ENCODE results near the gene DYNC2H1.
"Not testable (repeated sequence)": the region's sequence is repeated elsewhere in the genome, so short reads cannot be mapped to it uniquely, and the experiment has no call there.

The DYNC2H1 gene

GRCh38 chr11:103294516-103294915, 185.3 kb downstream of the DYNC2H1 start:
- DNase-seq = no peak

- no peak for DNase-seq
These were observed 186.5 kb downstream of the DYNC2H1 start for GRCh38 chr11:103295704-103296103.

DNA sequence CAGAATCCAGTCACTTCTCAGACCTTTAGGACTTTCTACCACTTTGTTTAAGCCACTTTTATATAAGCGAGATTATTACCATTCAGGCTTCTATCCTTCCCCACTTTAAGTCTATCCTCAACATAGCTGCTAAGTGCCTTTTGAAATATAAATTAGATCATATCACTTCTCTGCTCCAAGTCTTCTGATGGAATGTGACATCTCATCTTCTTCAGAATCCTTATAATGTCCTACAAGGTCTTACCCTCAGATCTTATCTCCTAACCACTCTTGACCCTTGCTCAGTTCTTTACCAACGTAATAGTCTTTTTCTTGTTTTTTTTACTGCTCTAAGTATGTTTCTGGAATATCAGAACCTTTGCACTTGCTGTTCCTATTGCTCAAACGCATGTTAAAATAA, 188.7 kb downstream of the DYNC2H1 start:
- DNase-seq = no peak

- no peak for DNase-seq
These were observed 206.0 kb downstream of the DYNC2H1 start for GRCh38 chr11:103315248-103315647.

GRCh38 chr11:103317118-103317517, 207.9 kb downstream of the DYNC2H1 start:
- DNase-seq = no peak

DNA sequence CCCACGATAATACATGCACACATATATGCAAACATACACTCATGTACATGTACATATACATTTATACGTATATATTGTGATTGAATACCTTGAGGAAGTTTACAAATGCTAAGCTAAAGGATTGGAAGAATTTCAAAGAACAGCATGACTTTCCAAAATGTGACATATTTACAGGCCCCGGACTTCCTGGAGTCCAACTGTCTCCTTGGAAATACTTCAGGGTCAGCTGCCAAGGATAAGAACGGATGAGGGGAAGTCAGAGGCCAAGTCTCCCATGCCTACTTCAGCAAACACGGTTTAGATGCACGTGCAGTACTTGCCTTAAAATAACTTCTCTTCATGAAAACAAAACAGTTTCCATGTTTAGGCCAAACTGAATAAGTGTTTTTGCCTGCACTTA, 213.6 kb downstream of the DYNC2H1 start:
- DNase-seq = no peak

DNA sequence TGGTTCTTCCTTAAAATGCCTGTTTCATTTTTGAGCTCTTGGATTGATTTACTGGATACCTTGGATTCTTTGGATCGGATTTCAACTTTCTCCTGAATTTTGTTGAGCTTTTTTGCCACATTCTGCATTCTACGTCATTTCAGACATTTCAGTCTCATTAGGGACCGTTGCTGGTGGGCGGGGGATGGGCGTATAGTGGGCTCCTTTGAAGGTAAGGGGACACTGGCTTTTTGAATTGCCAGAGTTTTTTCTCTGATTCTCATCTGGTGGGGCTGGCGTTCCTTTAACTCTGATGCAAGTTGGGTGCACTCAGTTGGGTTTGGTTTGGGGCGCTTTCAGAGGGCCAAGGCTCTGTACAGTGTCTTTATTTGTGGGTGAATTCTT, 216.5 kb downstream of the DYNC2H1 start:
- DNase-seq = no peak

DNA sequence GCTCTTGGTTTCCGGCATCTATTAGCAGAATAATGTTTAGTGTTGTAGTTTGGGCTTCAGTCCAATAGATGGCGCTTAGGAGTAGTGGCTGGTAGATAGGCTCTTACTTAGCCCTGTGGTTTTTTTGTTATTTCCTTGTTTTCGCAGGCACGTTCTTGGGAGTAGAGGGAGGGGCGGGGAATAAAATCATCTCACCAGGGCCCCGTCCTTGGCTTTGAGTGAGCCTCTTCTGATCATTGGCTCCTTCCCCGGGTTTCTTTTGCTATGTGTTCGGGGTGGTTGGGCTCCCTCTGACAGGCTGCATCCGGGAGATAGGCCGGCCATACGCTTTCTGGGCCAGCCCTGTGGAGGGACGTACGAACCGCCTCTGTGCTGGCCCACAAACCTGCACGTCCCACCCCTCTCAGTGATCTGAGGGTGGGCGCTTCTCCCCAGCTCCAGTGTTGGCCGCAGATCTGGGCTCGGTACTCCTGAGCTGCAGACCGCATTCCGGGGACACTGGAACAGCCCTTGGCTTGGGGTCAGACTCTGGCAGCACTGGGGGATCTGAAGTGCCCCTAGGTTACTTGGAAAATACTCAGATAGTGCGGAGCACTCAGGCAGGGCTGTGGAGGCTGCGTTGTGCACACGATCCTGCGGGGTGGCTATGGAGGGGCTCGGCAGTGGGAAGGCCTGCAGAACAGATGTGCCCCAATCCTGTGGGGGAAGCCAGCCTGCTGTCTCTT, 217.0 kb downstream of the DYNC2H1 start:
- peak; percentile 49 for DNase-seq

DNA sequence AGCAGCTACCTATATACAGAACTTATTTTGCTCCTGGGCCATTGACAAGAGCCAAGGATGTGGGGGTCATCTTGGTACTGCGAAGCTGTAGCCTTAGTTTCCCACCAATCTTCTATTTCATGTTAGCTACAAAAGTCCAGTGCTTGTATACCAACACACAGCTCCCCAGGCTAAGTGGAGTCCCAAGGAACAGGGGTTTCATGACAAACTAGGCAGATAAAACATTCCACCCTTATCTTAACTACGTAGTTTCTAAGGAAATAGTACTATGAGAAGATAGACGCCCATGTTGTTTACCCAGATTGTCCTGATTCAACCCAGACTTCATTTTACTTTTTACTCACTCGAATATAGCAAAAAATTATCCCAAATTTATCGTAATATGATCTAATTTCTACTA, 218.5 kb downstream of the DYNC2H1 start:
- no peak for DNase-seq

- DNase-seq = no peak
These were observed 223.2 kb downstream of the DYNC2H1 start for GRCh38 chr11:103332409-103332808.

- no peak for DNase-seq
These were observed 229.6 kb downstream of the DYNC2H1 start for GRCh38 chr11:103338621-103339484.

GRCh38 chr11:103339485-103339857, 230.2 kb downstream of the DYNC2H1 start:
- no peak for DNase-seq

DNA sequence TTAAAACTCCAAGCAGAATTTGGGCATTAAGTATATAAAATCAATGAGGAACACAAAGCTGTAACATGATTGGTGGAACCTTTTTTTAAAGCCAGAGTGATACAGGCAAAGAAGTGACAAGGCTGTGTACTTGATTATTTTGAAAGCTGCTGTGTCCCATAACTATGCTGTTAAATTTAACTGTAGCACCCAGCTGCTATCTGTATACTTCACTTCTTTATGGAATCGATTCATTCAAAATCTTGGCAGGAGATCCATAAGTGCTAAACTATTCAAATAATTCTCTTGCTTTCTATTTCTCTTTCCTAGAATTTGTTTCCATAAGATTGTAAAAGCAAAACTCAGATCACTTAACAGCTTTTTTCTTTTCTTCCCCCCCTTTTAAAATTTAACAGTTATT, 231.7 kb downstream of the DYNC2H1 start:
- no peak for DNase-seq

- no peak for DNase-seq
These were observed 235.7 kb downstream of the DYNC2H1 start for GRCh38 chr11:103344886-103345285.

DNA sequence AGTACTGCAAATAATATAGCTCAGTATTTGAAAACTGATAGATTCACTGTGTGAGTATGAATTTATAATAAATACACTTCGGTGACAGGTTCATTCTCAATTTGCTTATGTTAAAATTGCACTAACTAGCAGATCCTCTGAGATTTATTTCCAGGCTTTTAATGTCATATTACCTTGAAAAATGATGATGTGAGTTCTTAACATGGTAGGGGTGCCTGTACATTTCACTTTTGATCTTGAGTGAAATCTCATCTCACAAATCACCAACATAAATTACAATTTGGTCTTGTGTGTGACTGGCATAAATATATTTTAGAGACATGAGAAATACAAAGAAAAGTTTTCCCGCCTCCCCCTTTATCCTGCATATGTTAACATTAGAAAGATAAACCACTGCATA, 240.4 kb downstream of the DYNC2H1 start:
- no peak for DNase-seq

DNA sequence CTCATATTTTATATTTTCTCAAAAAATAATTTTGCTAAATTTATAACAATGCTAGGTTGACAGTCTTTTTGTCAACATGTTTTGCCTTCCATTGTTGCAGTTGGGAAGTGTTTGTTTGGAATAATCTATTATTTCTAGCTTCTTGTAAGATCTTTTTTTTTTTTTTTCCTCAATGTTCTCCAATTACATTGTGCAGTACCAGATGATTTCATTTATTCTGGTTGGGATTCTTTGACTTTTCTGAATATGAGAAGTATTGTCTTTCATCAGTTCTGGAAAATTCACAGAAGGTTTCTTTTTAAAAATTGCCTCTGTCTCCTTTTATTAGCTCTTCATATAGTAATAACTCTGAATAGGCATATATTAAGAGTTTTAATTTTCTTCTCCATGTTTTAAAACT, 245.4 kb downstream of the DYNC2H1 start:
- DNase-seq = no peak

GRCh38 chr11:103358251-103358650, 249.0 kb downstream of the DYNC2H1 start:
- no peak for DNase-seq

DNA sequence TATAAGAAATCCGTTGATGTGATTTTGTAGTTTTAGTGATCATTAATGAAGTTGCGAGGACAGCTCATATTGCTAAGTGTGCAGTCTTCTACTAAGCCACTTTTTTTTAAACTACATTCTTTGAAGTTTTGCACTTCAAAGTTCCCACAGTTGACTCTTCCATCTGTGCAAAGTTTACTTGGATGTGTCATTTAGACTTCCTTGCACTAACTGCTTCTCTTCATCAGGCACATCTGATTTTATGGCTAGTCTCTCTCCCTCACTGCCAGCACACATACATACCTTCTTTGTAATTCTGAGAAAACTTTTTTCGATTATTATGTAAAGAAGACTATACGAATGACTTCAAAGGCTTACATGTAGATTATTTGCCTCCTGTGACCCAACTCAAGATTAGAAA, 250.0 kb downstream of the DYNC2H1 start:
- no peak for DNase-seq

- DNase-seq = no peak
These were observed 255.5 kb downstream of the DYNC2H1 start for GRCh38 chr11:103364687-103365086.

GRCh38 chr11:103367650-103368049, 258.4 kb downstream of the DYNC2H1 start:
- no peak for DNase-seq

- no peak for DNase-seq
These were observed 258.9 kb downstream of the DYNC2H1 start for GRCh38 chr11:103368145-103368544.

DNA sequence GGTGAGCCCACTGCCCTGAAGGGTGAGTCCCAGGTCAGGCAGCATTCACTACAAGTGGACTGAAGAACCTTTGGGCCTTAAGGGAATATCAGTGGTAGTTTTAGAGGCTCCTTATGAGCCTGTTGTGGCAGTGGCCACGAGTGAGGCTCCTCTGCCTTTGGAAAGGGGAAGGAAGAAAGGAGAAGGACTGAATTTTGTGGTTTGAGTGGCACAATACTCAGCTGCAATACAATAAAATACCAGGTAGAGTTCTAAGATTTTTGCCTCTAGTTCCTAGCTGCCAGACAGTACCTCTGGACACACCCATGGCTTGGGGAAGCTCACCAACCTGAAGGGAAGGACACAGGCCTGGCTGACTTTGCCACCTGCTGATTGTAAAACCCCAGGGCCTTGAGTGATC, 260.9 kb downstream of the DYNC2H1 start:
- no peak for DNase-seq

DNA sequence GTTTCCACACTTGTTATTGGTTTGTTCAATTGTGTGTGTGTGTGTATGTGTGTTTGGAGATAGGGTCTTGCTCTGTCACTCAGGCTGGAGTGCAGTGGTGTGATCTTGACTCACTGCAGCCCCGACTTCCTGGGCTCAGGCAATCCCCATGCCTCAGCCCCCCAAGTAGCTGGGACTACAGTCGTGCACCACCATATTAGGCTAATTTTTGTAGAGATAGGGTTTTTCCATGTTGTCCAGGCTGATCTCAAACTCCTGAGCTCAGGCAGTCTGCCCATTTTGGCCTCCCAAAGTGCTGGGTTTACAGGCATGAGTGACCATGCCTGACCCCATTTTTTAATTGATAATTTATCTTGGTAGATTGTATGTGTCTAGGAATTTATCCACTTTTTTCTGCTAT, 263.7 kb downstream of the DYNC2H1 start:
- DNase-seq = no peak

DNA sequence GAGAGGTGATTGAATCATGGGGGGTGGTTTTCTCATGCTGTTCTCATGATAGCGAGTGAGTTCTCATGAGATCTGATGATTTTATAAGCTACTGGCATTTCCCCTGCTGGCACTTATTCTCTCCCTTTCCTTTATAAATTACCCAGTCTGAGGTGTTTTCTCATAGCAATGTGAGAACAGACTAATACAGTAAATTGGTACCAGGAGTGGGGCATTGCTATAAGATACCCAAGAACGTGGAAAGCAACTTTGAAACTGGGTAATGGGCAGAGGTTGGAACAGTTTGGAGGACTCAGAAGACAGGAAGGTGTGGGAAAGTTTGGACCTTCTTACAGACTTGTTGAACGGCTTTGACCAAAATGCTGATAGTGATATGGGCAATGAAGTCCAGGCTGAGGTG, 265.0 kb downstream of the DYNC2H1 start:
- not testable (repeated sequence) for DNase-seq

DNA sequence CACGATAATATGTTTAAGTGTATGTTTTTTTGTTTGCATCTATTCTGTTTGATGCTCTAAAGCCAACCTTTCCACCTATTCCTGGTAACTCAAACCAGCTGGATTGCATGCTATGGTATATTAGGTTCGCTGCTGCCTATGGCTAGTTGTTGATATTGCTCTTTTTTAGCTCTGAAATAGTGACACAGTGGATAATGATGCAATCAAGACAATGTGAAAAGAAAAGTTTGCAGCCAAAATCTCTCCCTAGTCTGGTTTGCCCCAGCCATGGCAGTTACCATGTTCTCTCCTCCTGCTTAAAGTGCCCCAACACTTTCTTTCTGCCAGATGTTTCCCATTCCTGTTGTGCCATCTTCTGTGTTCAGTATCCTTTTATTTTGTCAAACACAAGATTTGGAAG, 269.7 kb downstream of the DYNC2H1 start:
- DNase-seq = no peak

All from NCI-H187 treated with DMSO at 0.1 percent for 48 hours (cell line).